HG02588 (cell line): ENCODE results near the gene IL11RA.

Experiments used
- ATAC-seq: cut with Tn5 transposase; IDR thresholded peaks from one replicate; pipeline ENCODE4 v1.9.1; 2021; ENCODE audit warnings: mild to moderate bottlenecking, moderate library complexity; ENCODE audit not compliant: unreplicated experiment

IL11RA gene

DNA sequence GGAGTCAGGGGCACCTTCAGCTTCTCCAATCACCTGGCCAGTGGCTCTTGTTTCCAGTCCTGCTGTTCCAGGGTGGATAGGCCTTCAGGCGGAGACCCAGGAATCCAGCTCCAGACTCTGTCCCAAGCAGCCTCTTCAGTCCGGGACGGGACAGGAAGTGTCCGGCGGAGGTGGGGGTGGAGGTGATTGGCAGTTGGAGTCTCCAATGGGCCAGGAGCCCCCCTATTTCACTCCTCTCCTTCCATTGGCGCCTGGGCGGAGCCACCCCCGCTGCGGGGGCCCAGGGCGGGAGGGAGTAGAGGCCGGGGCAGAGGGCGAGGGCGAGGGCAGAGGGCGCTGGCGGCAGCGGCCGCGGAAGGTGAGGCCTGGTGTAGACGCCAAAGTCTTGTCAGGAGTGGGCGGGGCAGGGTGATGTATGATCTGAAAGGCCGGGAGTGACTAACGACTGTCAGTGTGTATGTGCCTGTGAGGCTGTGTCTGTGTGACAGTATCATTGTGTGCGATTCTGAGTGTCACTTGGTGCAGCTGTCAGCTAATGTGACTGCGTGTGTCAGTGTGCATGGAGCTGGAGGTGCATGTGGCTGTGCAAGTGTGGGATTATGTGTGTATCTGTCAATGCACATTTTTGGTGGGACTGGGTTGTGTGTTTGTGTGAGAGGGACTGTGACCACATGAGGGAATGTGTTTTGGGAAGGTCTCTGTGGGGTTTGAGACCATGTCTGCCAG is at the start of gene IL11RA:
IL11RA (plus strand) TSS at position 310 of the 726 bp plus-strand sequence. CDS start 3,033 bp downstream, outside the sequence.
- no peak for ATAC-seq

DNA sequence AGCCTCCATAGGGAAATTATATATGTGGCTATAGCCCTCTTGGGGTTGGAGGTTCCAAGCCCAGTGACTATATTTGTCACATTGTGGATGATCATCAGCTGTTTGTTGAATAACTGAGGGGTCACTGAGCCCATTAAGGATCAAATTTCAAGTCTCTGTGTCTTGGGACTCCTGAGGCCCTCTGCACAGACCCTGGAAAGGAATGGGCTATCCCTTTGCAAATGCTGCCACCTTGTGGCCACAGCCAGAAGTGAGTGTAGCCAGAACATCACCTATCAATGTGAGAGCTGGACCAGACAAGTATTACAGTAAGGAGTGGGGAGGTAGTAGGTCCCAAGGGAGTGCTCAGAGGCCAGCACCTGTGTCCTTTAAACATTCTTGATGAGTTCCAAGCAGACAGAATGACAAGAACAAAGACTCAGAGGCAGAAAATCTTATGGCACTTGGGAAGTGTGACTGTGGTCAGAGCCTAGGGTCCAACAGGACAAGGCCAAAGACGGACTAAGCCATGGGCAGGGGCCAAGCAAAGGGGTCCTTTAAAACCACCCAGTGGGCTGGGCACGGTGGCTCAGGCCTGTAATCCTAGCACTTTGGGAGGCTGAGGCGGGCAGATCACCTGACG is 48.3 kb upstream of the IL11RA start:
- ATAC-seq, result peak; percentile 74

DNA sequence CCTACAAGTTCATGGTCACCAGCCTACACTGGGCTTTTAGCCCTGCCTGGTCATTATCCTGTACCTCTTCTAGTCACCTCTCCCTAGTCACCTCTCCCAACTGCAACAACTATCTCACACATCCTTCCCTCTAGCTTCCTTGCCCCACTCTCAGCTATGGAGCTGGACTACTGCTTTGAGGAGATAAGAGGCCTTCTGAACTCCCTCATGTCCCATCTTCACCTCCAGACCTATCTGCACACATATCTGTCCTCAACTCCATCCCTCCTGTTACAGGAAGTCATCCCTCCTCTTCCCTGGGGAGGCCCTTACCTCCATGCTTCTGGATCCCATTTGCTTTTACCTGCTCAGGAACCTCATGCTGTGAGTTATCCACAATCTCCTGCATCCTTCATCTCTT is 45.8 kb upstream of the IL11RA start:
- no peak for ATAC-seq

DNA sequence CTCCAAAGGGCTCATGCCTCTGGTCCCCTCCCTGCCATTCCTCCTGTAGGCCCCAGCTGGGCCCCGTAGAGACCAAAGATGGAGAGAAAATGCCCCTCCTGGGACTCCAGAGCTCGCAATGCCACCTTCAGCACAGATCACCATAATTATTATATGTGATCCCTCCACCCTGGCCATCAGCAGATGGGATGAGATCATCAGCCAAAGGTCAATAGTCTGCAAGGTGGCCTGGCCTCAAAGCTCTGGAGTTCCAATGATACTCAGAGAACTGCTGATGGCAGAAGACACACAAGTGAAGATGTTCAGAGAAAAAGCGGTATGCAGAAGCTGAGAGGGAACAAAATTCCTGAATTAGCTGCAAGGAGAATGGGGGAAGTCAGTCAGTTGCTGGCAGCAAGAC is 45.1 kb upstream of the IL11RA start:
- no peak for ATAC-seq

DNA sequence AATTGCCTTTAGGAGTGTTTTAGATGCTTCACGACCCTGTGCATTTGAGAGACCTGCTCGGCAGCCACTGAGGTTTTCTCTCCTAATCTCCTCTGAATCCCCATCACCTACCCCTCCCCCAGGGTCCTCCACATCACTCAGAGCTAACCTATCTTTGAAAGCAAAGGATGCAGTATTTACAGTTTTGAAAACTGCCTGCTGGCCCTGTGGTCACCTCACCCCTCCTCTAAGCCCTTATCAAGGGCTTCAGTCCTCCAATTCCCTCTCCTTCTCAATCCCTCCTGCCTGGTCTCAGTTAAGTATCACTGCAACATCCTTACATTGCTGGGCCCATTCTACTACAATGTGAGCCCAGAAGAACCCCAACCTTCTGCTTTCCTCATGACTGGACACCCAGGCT is 44.7 kb upstream of the IL11RA start:
- no peak for ATAC-seq

DNA sequence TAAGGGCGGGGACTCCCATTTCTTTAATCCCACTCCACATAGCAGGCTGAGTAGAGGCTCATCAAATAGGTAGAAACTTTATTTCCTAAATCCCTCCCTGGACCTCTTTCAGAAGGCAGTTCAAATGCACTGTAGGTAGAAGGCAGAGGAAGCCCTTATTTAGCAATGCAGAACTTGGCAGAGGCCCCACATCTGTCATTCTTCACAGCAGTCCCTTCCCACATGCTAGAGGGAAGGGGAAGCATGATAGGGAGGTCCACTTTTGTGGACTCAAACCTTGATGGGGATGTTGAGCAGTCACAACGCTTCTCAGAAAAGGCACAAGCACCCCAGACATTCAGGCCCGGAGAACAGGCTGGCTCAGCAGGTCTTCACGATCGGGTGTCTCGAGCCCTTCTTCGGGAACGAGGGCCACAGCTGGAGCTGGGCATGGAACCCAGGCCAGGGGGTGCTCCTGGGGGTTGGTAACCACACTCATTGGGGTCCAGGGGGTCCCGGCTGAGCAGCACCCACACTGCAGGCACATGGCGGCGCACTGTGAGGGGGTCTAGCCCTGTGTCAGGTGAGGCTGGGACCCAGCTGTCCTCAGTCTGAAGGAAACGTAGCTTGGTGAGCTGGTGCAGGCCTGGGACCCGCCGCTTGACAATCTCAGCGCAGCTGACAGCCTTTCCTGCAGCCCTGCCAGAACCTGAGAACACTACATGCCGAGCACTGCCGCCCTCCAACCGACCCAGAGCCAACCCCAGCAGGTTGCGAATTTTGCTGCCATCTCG is 41.4 kb upstream of the IL11RA start:
- no peak for ATAC-seq

DNA sequence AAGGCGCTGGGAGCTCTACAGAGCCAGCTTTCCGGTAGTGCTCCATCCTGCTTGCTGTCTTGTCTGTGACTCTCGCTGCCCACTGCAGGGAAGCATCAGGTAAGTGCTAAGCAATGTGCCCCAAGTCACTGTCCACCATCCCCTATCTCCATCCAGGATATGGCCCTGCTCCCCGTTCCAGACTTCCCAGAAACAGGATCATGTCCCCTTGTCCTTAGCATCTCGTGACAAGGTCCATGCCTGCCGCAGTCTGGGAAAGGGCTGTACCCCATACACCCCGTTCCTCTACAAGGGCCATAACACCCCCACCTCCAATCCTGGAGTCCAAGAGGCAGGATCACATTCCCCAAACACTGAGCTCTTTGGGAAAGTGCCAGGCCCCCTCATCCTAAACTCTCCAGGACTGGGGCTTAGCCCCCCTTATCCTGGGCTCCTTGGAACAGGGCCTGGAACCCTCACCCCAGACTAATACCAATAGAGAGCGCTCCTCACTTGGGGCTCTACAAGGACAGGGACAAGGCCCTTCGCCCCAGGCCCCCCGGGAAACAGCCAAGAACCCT is 40.7 kb upstream of the IL11RA start:
- ATAC-seq, result no peak

DNA sequence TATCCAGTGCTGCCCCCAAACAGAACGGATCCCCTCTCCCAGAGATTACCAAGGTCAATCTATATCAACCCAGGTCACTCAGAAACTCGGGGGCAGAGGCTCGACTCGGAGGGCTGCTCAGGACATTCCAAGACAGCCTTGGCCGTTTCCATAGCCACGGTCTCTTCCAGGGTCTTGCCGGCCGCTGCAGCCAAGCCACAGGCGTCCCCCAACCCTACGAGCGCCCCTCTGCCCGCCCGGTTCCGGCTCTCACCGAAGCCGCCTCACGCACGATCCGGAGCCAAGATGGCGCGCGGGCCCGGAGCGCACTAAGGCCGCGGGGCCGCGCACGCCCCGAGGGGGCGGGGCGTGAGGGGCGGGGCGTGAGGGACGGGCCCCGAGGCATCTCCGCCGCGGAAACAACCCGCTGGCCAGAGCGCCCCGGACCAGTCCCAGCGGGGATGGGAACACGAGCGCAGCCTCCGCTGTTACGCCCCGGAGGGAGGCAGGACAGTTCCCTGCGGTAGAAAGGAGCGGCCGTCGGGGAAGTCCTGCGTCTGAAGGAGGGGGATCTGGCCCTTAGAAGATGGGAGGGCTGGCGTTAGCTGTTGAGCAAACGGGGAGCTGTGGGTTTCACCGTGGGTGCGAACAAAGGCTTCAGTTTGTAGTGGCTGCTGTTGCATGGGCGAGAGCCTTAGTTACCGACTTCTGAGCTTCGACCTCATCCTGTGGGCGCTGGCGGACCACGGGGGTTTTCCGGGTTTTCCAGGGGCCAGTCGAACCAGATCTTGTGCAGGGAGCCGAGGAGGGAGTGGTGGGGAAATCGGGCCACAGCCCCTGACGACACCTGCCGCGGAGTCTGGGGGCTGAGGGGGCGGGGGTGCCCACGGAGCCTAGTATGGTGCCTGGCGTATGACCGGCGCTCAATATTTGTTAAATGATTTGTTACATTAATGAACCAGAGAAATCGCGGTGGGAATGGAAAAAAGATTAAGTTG is 39.9 kb upstream of the IL11RA start, which contains the start of gene RPP25L:
RPP25L (minus strand) TSS at position 287 of the 977 bp plus-strand sequence. CDS start 801 bp downstream, outside the sequence.
- peak; percentile 88 for ATAC-seq

DNA sequence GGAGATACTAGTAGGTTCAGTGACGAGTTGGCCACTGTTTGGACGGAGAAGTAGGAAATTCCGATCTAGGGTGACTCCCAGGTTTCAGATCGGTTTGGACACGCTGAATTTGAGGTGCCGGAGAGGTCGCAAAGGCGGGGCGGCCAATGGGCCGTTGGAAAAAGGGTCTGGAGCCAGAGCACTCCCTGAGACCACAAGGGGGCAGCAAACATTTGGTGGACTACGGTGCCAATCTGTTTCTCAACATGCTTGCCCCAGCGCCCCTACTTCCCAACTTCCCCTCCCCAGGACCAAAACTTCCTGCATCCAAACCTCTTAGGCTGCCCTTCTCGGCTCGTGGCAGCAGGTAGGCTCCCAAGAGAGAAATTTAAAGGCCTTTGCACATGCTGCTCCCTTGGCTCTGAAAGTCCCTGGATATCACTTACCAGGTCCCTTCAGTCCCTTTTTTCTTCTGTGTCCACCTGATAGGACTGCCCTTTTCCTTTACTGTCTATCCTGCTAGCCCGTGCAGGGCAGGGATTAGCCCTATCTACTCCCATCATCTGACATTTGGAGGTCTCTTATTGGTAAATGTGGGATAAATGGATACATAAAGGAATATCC is 39.1 kb upstream of the IL11RA start:
- no peak for ATAC-seq

DNA sequence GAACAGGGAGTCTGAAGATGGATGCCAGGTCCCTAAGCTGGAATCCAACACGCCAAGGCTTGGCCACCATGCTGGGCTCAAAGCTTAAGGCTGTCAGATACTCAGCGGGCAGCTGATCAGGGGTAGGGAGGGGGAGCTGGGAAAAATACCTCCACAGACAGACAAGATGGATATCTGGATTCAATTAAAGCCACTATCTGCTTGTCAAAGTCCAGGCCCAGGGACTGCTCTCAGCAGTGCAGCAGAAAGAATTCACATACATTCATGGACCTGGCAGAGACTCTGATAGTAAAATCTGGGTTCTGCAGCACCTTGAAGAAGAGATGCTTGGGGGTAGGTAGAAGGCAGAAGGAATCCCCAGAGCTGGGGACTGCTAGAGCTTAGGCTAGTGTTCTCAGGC is 36.9 kb upstream of the IL11RA start:
- no peak for ATAC-seq

DNA sequence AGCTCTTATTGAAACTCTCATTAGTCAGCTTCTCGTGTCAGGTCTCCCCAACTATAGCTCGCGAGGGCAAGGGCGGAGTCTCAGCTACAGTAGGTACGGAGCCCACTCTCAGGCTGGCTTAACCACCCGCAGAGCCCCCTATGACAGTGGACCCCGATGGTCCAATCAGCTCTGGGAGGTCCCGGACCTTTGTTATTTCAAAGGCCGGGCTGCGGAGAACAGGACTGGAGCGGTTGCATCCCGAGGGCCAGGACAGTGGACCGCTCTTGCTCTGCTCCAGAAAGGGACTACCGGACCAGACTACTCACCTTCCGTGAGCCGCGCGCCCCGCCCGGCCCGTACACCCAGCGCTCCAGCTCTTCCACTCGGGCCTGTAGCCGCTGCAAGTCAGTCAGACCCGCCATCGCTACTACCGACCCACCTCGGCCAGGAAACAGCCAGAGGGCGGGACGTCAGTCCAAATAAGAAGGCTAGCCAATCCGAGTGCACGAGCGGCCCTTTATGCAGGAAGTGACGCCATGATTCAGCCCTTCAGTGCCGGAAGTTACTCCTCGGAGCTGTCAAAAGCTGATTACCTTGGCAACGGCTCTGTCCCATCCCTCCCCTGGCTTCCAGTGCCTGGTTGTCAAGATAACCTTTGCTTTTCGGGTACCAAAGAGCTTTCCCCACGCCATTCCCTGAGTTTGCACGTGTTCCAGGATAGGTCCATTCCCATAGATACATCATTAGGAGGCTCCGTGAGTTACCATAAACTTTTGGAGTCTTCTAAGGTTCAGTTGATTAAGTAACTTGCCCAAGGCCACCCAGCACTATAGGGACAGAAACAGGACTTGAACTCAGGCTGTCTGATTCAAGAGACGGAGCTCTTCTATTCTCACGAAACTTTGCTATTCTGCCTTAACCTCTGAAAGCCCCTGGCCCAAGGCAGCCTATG is 31.7 kb upstream of the IL11RA start, which contains the start of gene DCTN3:
DCTN3 (minus strand) TSS at position 435 of the 934 bp plus-strand sequence; CDS start at position 404, 31 bp downstream.
- peak; percentile 98 for ATAC-seq

DNA sequence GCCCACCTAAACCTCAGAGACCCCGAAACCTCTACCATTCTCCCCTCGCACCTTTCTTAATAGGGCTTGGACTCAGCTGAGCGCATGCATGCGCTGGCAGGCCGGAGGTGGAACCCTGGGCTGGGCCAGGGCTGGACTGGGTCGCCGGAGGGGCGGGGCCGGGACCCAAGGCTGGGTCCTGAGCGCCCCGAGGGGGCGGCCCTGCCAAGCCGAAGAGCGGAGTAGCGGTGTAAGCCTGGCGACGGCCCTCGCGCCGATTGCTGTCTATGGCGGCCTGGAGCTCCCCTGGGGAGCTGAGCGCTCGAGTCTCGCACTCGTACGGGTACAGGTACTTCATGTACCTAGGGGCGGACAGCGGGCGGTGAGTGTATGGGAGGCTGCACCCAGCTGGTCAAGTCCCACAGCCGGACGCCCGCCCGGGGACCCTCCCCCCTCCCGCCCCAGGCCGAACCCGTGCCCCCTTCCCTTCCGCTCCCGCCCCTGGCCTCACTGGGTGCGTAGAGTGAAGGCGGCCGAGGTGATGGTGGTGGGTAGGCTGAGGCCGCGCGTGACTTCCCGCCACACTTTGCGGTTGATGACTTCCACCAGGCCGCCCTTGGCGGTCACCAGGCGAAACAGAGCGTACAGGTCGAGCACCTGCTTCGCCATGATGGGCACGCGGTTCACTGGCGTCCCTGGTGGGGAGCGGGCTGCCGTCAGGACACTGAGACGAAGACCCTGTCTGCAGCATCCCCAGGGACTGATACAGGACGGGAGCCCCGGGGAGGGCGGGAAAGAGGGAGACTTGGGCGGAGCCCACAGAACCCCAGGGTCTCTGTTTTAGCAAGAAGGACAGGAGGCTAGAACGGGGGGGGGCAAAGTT is 28.4 kb upstream of the IL11RA start:
- ATAC-seq, result no peak

DNA sequence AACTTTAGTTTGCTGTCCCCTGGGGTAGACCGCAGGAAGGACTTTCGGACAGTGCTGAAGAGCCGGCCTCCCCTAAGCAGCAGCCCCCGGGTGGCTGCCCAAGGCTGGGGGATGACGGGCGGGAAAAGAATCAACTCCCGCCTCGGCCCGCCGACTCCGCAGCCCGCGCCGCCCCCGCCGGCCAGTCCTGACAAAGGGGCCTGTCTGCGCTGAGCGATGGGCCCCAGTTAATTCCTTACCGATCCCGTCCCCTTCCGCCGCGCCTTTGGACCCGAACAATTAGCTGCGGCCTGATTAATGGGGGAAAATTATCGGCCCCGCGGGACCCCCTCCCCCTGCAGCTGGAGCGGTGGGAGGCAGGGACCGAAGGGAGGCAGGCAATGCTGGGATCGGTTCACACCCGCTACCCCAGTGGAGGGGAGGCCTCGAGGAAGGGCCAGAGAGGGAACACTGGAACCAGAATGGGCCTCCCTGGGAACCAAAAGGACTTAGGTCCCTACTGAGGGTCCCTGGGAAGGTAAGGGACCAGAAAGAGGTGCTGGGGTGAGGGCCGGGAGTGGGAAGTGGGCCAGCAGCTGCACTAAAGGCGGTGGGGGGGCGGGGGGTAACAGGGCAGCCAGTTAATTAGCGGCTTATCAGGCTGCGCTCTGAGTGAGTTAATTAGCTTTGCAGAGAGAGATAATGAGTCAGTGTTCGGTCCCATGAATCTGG is 27.4 kb upstream of the IL11RA start:
- no peak for ATAC-seq

DNA sequence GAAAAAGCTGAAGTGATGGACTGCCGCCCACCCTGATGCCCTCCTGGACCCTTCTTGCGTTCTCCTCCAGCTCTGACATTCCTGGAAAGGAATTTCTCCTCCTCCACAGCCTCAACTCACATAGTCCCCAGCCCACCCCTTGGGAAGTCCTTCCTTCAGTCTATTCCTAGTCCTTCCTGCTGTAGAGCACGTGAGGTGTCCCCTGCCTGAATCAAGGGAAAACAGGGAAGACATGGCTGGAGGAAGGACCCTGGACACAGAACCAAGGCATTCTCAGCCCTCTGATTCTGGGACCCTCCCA is 26.8 kb upstream of the IL11RA start:
- ATAC-seq, result no peak

DNA sequence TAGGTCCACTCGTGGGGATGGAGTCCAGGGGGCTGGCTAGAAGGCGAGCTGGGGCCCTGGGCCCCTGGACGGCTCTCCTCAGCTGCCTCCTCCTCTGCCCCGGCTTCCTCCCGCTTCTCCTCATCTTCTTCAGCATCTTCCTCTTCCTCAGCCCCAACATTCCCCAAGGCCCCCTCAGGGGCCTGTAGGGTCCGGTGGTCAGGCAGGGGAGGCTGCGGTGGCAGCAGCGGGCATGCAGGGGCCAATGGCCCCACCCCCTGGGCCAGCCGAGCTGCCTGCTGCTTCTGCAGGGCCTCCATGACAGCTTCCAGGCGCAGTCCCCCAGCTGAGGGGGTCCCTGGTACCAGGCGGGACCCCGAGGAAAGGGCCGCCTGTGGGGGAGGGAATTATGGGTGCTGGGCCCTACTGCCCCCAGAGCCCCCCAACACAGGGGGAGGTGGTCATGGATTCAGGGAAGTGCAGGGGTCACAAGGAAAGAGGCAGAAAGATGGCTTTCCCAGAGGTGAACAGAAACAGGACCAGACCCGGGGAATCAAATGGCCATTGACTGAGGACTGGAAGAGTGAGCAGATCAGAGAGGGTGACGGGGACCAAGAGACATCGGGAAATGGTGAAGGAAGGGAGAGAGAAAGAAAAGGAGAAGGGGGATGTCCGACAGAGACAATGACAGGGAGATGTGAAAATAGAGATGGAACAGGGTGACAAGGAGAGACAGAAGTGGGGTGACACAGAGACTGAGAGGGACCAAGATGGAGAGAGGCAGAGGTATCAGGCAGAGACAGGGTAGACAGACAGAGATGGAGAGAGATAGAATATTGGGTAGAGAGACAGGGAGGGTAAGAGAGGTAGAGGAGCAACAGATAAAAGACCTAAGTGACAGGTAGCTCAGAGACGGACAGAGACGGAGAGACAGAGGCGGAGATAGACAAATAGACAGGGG is 24.0 kb upstream of the IL11RA start:
- no peak for ATAC-seq
